Glomerular endothelial cell (primary cell): ENCODE results near the gene MEF2C. TPM values are rescaled to one million over a fixed set of nuclear protein-coding genes. Genes with fewer than 3 reads are reported as not detected.
"Not testable (repeated sequence)": the region's sequence is repeated elsewhere in the genome, so short reads cannot be mapped to it uniquely, and the experiment has no call there.

Experiments used
- DNase-seq: peaks from one replicate; pipeline ENCODE4 v3.0.0-alpha.2; 2011; ENCODE audit warnings: low read depth, low spot score; ENCODE audit errors: extremely low read depth
- total RNA-seq: library from RNA; depleted of rRNA; stranded (reverse); fragments of >200 nt; gene quantifications from 2 replicates; pipeline ENCODE4 v1.2.3, GENCODE V29; 2015

MEF2C gene
- total RNA-seq, 1 donor from 2014 or later: 40.0 TPM

DNA sequence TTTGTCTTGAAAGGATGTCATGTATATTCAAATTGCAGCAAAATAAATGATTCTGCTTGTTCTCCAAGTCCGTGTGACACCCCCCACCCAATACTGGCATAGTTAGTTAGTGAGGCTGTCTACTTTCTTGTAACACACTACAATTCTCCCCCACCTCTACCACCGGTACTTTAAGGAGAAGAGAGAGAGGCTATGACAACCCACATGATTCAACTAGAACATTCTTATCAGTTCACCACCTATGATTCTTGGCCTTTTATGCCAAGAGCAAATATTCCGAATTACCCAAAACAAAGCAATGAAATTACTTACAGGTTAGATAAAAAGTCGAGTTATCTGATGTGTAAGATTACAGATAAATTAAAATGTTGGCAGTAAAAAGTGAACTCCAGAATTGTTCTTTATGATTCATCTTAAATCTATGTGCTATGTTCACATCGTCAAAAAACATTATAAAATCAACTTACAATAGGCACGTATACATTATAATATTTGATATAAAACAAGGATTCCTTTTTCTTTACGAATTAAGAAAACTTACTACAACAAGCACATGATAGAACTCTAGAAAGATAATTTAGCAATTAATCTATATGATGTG is 14.4 kb downstream of the MEF2C start:
- DNase-seq: no peak

DNA sequence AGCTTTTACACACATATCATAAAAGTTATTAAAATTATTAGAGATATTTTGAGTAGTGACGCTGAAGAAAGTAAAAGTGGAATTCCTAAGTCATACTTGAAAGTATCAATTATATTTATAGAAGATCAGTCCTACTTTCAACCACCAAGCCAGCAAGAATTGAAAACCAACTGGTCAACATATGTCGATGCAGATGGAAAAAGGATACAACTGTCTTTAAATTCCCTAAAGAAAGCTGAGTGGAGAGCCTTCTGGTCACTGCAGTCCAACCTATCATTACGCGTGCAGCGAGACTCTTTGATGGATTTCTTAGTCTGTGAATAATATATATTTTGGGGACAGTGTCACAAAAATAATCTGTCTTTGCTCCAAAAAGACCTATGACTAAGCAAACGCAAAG is 15.3 kb downstream of the MEF2C start:
- DNase-seq: no peak

DNA sequence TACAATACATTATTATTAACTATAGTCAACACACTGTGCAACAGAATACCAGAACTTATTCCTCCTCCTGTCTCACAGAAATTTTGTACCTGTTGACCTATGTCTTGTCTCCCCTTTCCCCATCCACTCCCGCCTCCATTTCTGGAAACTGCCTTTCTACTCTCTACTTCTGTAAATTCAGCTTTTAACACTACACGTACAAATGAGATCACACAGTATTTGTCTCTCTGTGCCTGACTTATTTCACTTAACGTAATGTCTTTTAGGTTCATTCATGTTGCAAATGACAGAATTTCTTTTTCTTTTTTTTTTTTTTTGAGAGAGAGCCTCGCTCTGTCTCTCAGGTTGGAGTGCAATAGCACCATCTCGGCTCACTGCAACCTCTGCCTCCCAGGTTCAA is 19.5 kb downstream of the MEF2C start:
- DNase-seq: no peak

DNA sequence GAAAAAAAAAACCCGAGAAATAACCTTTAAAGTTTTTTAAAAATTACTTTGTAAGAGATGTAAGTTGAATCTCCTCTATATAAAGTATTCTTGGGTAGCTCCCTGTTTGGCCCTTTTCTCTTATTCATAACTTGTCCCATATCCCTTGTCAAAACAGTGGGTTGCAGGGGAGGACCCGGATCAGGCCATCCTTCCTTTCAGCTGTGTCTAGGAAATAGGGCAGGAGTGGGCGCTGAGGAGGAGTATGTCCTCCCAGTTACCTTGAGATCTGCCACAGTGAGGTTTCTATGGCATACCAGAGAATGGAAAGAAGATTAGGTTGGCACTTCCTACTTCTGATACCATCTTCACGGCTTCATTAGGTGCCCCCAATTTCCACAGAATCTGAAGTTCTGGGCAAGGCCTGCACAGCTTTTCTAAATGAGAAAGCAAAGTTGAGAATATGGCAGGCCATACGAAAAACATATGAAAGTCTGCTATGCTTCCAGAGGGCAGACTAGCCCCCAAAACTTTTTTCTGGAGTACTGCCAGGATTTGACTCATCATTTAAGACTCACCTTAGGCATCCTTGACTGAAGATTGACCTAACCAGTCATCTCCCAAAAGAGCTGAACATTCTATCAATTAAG is 20.3 kb downstream of the MEF2C start:
- no peak for DNase-seq

DNA sequence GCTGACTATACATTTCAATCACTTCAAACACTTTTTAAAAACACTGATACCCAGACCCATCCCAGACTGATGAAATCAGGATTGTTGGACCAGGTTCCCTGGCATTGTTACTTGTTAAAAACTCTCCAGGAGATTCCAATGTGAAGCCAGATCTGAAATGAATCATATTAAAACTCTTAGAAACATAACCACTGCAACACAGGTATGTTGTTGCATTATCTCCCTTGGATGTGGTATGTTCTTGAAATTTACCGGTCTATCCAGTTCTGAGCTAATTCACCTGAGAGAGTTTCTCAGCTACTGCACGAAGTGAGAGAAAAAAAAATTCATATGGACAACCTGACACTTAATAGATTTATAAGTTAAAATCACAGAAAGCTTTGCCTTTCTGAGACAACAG is 21.8 kb downstream of the MEF2C start:
- no peak for DNase-seq

DNA sequence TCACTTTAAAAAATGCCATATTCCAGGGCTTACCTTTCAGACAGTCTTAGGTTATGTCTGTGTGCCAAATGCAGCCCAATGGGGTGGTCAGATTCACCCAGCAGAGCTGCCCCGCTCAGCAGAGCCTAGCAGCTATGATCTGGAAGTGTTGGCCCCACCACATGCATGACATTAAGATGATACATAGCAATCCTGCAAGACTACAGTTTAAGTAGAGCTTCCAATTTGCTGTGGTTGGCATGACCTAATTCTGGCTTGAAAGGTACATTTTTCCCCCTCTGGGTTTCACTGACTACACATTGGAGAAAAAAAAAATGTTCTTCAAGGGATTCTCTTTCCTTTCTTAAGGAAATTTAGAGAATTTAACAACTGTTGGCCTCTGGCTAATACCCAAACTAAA is 22.5 kb downstream of the MEF2C start:
- DNase-seq: no peak

DNA sequence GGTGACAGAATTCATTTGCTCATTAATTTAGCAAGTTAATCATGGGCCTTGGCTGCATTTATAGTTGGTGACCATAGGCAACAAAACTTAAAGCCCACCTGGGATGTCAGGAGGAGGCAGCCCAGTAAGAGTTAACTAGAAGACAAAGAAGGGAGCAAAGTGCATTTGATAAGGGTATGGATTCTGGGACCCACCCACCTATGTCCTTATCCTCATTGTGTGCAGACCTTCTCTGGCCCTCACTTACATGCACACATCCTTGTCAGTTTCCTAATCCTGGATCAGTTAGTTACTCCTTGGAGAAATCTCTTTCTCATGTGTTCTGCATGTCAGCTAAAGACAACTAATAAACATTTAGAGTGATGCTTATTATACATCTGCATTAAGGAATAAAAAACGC is 24.6 kb downstream of the MEF2C start:
- DNase-seq: no peak

DNA sequence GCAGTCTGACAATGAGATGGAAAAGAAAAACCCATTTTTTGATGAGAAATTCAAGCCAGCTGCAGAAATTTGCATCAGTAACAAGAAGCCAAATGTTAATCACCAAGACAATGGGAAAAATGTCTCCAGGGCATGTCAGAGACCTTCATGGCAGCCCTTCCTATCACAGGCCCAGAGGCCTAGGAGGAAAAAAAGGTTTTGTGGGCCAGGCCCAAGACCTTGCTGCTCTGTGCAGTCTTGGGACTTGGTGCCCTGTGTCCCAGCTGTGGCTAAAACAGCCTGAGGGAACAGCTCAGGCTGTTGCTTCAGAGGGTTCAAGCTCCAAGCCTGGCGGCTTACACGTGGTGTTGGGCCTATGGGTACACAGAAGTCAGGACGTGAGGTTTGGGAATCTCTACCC is 26.6 kb downstream of the MEF2C start:
- not testable (repeated sequence) for DNase-seq

DNA sequence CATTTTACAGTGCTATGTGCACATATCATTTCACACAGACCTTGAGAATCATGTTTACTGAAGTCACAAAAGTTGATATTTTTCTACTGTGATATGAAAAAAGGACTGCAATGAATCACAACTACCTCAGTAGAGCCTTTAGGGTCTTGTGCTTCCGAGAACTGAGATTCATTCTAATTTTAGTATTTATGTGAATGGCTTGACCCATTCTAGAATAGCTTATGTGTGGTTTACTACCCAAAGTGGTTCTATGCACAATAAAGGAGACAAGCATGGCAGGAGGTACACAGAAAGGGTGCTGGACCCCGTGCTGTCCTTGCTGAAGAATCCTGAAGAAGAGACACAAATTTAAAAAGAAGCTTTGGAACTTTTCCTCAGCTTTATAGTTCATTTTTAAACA is 28.2 kb downstream of the MEF2C start:
- DNase-seq: no peak

DNA sequence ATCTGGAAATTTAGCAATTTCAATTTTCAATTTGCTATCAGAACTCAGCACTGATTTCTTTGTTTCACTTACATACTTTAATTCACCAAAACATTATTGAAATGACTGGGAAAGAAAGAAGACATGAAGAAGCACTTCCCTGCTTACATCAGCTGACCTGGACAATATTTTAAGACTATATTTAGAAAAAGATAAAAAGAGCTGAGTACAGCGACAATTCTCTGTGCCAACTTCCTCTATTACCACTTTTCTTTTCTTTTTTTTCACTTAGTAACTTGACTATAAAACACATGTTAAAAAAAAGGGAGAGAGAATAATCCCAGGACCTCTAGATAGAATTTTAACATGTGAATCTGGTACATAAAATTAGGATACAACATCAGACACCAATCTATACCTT is 35.6 kb downstream of the MEF2C start:
- DNase-seq: no peak

DNA sequence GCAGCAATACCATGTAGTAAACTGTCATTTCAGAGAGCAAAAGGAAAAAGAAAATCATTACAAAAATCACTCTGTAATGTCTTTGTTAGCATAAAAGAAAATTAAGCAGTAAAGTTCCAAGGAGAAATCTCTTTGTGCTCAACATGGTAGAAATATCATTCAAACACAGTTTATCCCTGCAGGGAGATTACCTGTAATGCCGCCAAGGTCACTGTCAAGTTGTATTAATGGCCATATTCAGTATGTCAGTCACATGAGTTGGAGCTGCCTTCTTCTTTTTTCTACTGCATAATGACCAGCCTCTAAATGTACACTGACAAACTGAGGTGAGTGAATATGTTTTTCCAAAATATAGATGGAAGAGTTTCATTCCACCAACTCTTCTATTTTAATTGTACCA is 36.5 kb downstream of the MEF2C start:
- DNase-seq: no peak

DNA sequence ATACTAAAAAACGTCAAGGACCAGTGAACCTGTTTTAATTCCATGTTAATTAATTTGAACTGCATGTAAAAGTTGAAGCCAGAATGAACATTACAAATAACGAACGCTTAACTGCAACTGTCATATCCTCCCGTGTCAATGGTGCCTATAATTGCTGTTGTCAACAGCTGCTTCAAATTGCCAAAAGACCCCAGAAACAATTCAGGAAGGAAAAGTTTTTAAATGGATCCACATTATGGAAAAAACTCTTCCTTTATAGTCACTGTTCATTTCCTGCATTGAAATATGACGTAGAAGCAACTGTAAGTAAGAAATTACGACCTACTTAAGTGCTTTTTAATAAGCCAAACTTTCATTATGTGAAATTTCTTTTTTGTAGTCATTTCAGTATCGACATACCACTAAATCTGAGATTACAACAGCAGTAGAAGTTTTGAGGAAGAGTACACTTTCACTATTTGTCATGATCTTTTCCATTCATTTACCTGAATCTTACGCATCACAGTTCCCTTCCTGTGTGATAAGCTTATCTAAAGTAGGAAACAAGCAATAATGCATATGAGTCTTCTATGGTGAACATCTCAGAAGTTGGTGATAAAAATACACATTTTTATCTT is 37.8 kb downstream of the MEF2C start:
- no peak for DNase-seq

DNA sequence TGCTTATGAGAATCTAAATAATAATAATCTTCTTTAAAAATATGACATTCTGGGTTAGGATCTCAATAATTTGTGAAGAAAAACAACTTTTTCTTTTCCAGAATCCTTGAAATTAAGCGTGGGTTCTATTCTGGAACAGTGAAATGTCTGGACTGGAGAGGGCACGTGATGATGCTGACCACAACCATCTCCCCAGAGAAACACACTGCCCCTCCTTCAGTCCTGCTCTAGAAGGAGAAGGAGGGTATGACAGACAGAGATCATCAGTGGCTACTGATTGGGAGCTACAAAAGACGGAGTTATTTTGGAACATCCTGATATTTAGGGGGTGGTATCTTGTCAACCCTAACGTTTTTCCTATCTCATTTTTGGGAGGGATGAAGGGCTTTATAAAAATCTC is 40.2 kb downstream of the MEF2C start:
- no peak for DNase-seq

DNA sequence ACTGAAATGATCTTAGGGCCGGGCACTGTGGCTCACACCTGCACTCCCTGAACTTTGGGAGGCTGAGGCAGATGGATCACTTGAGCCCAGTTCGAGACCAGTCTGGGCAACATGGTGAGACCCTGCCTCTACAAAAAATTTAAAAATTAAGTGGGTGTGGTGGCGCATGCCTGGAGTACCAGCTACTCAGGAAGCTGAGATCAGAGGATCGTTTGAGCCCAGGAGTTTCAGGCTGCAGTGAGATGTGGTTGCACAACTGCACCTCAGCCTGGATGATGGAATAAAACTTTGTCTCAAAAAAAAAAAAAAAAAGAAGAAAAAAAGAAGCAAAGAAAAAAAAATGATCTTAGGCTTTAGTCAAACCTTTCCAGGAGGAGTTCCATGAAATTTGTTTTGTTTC is 41.8 kb downstream of the MEF2C start:
- DNase-seq: no peak

DNA sequence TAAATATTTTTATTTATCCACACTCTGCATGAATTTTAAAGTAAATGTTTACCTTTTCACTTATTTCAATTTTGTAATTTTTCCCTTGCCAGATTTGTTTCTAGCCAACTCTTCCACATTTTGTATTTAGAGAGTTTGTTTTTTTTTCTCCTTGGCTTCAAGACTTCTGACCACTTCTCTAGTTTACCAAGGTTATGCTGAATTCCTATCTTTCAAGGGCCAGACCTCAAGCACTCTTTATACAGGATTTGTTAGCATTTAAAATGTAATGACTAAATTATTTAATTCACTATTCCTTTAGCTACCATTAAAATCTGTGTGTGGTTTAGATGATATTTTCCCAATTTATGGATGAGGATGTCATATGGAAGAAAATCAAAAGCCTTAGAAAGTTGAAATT is 42.5 kb downstream of the MEF2C start:
- DNase-seq: no peak

DNA sequence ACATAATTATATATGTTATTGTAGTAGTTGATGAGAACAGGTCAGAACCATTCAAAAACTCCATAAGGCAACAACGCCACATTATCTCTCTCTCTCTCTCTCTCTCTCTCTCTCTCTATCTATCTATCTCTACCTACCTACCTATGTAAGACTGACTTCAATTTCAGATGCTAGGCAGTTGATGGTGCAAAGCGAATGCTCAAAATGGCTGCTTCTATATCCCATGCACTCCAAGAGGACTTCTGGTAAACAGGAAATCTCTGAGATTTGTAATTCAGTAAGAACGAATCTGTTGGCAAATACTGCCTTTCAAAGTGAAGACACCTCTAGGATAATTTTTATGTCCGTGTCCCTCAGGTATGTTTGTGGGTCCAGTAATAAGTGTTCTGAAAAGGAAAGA is 43.7 kb downstream of the MEF2C start:
- DNase-seq: no peak

DNA sequence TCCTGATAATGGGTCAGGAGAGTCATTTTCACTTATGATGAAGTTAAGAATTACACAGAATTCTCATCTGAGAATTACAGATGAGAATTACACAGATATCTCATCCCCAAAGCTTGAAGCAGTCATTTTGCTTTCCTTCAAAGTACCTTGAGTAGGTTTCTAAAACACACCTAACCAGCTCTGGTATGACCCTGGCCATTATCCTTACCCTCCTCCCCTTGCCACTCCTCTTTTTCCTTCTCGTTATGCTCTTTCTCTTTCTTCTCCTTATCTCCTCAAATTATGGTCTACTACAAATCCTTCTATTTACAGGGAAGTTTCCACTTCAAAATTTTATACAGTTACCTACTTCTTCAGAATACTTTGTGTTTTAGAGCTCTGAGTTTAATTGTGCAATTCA is 44.5 kb downstream of the MEF2C start:
- no peak for DNase-seq

DNA sequence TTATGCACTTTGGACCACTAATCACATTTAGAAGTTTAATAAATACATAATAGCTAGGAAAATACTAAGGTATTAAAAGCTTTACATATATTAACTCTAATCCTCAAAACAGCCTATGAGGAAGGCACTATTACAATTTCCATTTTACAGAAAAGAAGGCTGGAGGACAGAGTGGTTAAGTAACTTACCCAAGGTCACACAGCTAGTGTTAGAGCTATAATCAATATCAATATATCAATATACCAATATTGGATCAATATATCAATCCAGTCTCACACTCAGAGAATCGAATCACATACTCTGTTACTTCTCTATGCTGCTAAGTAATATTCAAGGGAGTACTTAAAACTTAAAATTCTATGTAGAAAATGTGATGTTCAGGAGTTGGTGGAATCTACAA is 45.2 kb downstream of the MEF2C start:
- no peak for DNase-seq

DNA sequence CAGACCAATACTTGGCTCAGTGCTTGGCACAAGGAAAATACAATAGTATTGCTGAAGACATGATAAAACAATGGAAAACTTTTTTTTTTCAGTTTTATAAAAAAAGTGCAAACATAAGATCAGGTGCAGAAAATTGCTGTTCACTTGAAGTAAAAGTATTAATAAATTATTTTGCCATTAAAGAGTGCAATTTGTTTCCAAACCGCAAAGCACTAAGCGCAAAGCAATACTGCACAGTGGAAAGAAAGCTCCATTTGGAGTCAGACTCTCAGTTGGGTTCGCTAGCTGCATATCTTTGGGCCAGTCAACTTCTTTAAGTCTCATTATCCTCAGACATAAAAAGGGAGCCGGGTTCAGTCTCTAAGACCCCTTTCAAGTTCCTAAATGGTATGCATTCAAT is 45.8 kb downstream of the MEF2C start:
- no peak for DNase-seq

DNA sequence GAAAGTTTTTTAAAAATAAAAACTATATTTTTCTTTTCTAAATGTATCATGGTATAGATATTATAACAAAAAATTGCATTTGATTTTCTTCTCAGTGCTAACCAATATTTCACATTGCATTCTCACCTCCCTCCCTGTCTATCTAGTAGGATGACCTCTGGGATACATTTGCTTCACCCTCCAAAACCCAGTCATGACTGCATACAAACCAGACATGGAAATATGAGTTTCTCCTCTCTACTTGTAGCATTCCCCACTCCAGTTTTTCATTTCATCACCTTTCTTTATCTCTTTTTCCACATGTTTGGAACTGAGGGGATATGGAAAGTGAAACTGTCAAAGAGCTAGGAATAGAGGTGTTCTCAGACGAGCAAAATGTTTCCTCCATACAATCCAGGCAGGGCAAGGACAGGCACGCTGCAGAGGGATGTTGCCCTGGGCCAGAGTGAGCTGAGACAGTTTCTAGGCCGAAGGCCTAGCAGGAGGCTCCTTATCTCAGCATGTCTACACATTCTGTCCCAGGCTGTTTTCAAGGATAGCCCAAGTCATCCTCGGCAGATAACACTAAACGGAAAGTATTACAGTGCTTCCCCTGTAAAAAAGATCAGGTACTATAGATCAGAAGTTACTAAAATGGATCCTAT is 46.7 kb downstream of the MEF2C start:
- DNase-seq: no peak

DNA sequence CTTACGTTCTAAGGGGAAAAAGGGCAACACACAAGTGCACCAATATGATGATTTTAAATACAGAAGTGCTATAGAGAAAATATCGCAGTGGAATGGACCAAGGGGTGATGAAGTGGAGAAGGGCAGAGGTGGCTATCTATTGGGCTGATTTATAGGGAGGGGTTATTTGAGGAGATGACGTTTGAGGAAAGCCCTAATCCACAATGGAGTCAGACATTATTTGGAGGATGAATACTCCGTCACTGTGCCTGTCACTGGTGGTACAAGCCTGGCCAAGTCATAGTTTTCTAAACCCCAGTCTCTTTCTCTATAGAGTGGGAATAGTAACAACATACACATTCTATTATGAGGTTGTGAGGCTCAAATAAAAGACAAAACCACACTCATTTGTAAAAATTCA is 48.5 kb downstream of the MEF2C start:
- DNase-seq: no peak

DNA sequence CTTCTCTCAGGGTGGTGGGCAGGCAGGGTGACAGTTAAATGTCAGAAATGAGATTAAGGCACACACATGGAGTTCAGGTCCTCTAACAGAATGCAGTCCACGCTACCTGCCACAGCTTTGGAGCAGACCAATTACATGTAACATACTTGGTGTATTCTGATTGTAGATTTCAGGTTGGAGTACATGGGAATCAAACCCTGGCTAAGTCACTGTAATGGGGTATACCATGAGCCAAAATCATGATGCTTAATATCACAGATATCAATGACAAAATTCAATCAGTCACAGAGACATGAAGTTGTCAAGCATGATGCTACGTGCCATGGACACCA is 48.9 kb downstream of the MEF2C start:
- no peak for DNase-seq
